Liver (tissue), 9 donors: ENCODE measurements around the gene CEACAM18. TPM values are rescaled to one million over a fixed set of nuclear protein-coding genes. Genes with fewer than 3 reads are reported as not detected.
A peak's percentile ranks its signal among the peaks of the same experiment; 100 is the strongest.

Experiments
- DNase-seq: peaks from one replicate; pipeline ENCODE4 v3.0.0-alpha.2; 2017; ENCODE audit warnings: low spot score
- H3K27ac ChIP-seq, 2 donors: one replicate each; pipeline ENCODE4 v1.7.0; 2013; ENCODE audit warnings: inconsistent platforms in 2 of 2, low read length in 2 of 2, control low read depth in 1 of 2, low read depth in 1 of 2, mild to moderate bottlenecking in 1 of 2
- H3K27me3 ChIP-seq, 4 donors: one replicate each; pipeline versions ENCODE4 v1.6.1 to v1.7.0; 2013; ENCODE audit warnings: low read length in 3 of 4, inconsistent platforms in 1 of 4, mild to moderate bottlenecking in 1 of 4, moderate library complexity in 1 of 4; ENCODE audit not compliant: control insufficient read depth in 4 of 4, insufficient read depth in 4 of 4
- H3K36me3 ChIP-seq, 4 donors: one replicate each; pipeline versions ENCODE4 v1.6.1 to v1.7.0; 2013; ENCODE audit warnings: low read length in 3 of 4, mild to moderate bottlenecking in 3 of 4, low read depth in 1 of 4, moderate library complexity in 1 of 4; ENCODE audit not compliant: control insufficient read depth in 4 of 4, insufficient read depth in 3 of 4
- H3K4me1 ChIP-seq, 4 donors: one replicate each; pipeline versions ENCODE4 v1.6.1 to v1.7.0; 2013; ENCODE audit warnings: low read length in 3 of 4, mild to moderate bottlenecking in 3 of 4, moderate library complexity in 1 of 4; ENCODE audit not compliant: control insufficient read depth in 4 of 4, insufficient read depth in 4 of 4
- H3K4me3 ChIP-seq, 3 donors: one replicate each; pipeline versions ENCODE4 v1.6.1 to v1.7.0; 2013; ENCODE audit warnings: low read length in 3 of 3, control low read depth in 1 of 3, low read depth in 1 of 3, mild to moderate bottlenecking in 1 of 3
- H3K9ac ChIP-seq, 2 donors: one replicate each; pipeline ENCODE4 v1.7.0; 2013; ENCODE audit warnings: low read length in 2 of 2, mild to moderate bottlenecking in 2 of 2, moderate library complexity in 2 of 2, control low read depth in 1 of 2, low read depth in 1 of 2
- H3K9me3 ChIP-seq, 4 donors: one replicate each; pipeline versions ENCODE4 v1.6.1 to v1.7.0; 2013; ENCODE audit warnings: low read length in 3 of 4; ENCODE audit not compliant: control insufficient read depth in 4 of 4
- EGR1 ChIP-seq, 2 donors: IDR thresholded peaks; 2 replicates each; pipeline ENCODE4 v1.6.1; 2016 to 2018; ENCODE audit warnings: antibody characterized with exemption in 2 of 2, low read depth in 2 of 2
- FOXA1 ChIP-seq: IDR thresholded peaks from 2 replicates; pipeline ENCODE4 v1.6.1; 2016; ENCODE audit warnings: antibody characterized with exemption
- FOXA2 ChIP-seq: IDR thresholded peaks from 2 replicates; pipeline ENCODE4 v1.6.1; 2016; ENCODE audit warnings: antibody characterized with exemption
- HNF4A ChIP-seq, 2 donors: conservative IDR thresholded peaks; 2 replicates each; pipeline ENCODE4 v1.6.1; 2016; ENCODE audit warnings: antibody characterized with exemption in 2 of 2, mild to moderate bottlenecking in 2 of 2
- HNF4G ChIP-seq: IDR thresholded peaks from 2 replicates; pipeline ENCODE4 v1.6.1; 2016; ENCODE audit warnings: antibody characterized with exemption
- JUND ChIP-seq, 2 donors: IDR thresholded peaks; 2 replicates each; pipeline ENCODE4 v1.6.1; 2016; ENCODE audit warnings: antibody characterized with exemption in 2 of 2
- NR2F2 ChIP-seq: IDR thresholded peaks from 2 replicates; pipeline ENCODE4 v1.6.1; 2016; ENCODE audit warnings: antibody characterized with exemption
- RAD21 ChIP-seq, 2 donors: IDR thresholded peaks; 2 replicates each; pipeline ENCODE4 v1.6.1; 2016; ENCODE audit warnings: antibody characterized with exemption in 2 of 2, mild to moderate bottlenecking in 2 of 2
- RXRA ChIP-seq, 2 donors: IDR thresholded peaks; 2 replicates each; pipeline ENCODE4 v1.6.1; 2017 to 2018; ENCODE audit warnings: antibody characterized with exemption in 2 of 2, mild to moderate bottlenecking in 1 of 2
- SP1 ChIP-seq: IDR thresholded peaks from 2 replicates; pipeline ENCODE4 v1.6.1; 2018; ENCODE audit warnings: antibody characterized with exemption, mild to moderate bottlenecking
- TAF1 ChIP-seq: conservative IDR thresholded peaks from 2 replicates; pipeline ENCODE4 v1.6.1; 2016; ENCODE audit warnings: antibody characterized with exemption, mild to moderate bottlenecking
- YY1 ChIP-seq: IDR thresholded peaks from 2 replicates; pipeline ENCODE4 v1.6.1; 2016; ENCODE audit warnings: antibody characterized with exemption, mild to moderate bottlenecking
- WGBS: extraction: QIAGEN DNeasy Blood & Tissue Kit; methylation state at CpG from one replicate; pipeline ENCODE4 v1.1.7; 2013; 5-methylcytosine and 5-hydroxymethylcytosine counted together
- polyA plus RNA-seq, 2 donors: library from polyadenylated mRNA; stranded (reverse) in 1 of 2; unstranded in 1 of 2; fragments of 200-250 nt in 1 of 2; fragments of >200 nt in 1 of 2; fragmentation: Nextera tagmentation in 1 of 2; extraction: Ambion mirVana in 1 of 2; gene quantifications; one replicate each; pipeline versions ENCODE4 v1.2.1 to v1.2.3, GENCODE V29; 2013 to 2015
- total RNA-seq, 2 donors: library from RNA; depleted of rRNA; stranded (reverse); fragments of >200 nt; gene quantifications; one replicate each; pipeline ENCODE4 v1.2.3, GENCODE V29; 2014
- TF ChIP-seq, protein P1 (sequence below): IDR thresholded peaks from 2 replicates; pipeline ENCODE4 v1.6.1; 2016; ENCODE audit warnings: antibody characterized with exemption
- TF ChIP-seq, protein P2 (sequence below): IDR thresholded peaks from 2 replicates; pipeline ENCODE4 v1.6.1; 2016; ENCODE audit warnings: antibody characterized with exemption
- TF ChIP-seq, protein P3 (sequence below): IDR thresholded peaks from 2 replicates; pipeline ENCODE4 v1.6.1; 2016; ENCODE audit warnings: antibody characterized with exemption, mild to moderate bottlenecking
- TF ChIP-seq, protein P4 (sequence below): fragments of 150-350 bp; IDR thresholded peaks from 2 replicates; pipeline ENCODE4 v1.5.1; 2017; ENCODE audit warnings: improper control_type of control experiment, low read depth, low read length; ENCODE audit not compliant: missing input control
- donor health status: healthy.
- donor health status: healthy.
- donor health status: healthy.
- donor health status: healthy.
- donor health status: healthy.

Gene CEACAM18
- total and polyA plus RNA-seq, 4 donors, result not detected

DNA sequence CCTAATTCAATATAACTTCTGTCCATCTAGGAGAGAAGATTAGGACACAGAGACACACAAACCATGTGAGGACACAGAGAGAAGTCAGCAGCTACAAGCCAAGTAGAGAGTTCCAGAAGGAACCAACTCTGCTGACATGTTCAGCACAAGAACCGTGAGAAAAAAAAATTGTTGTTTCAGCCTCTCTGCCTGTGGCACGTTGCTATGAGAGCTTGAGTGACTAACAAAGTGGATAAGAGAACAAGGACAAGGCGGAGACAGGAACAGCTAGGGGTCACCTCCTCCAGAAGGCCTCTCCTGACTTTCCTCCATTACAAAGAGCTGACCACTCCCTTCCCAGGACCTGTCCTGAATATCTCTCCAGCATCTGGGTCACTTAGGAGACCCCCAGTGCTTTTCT lies 28.9 kb downstream of the CEACAM18 start:
- TF ChIP-seq JUND (IDR thresholded peaks at IDR 0.05) (no peak), RXRA (IDR thresholded peaks at IDR 0.05) (no peak), HNF4G (no peak), YY1 (no peak)
- Histone ChIP-seq H3K27me3 (peaks cover 0 to 2% (median 0%) of the 10 kb centered on the region in 4 donors), H3K36me3 (no peaks in the 10 kb centered on the region), H3K4me1 (no peaks in the 10 kb centered on the region), H3K4me3 (no peak overlapping the region), H3K9ac (no peak overlapping the region), H3K9me3 (peaks cover 0 to 3% (median 0%) of the 10 kb centered on the region in 4 donors), H3K27ac (no peak overlapping the region)
- WGBS, result 46% methylated on average over 3 of the region's 3 CpGs
- peak; percentile 39 for DNase-seq

DNA sequence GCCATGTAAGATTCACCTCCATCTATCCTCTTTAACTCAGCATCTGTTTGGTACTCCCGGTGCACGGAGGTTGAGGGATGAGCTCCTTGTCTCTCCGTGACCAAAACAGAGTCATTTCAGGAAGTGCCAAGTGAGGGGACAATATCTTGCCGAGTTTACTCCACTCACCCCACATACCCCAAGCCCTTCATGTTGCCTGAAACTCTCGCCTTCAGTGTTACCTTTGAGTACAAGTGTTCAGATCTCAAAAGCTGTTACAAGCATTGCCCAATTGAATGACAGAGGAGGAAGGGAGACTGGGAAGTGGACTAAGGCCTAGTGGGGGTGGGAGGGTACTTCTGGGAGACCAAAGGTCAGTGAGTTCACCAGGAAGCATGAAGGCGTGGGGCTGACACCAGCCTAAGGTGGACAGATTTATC lies 29.3 kb downstream of the CEACAM18 start:
- 54% methylated on average over 6 of the region's 6 CpGs for WGBS
- no peak for DNase-seq

More for the DNA sequence above, 29.3 kb downstream of the CEACAM18 start:
- Histone ChIP-seq H3K4me1 (no peaks in the 10 kb centered on the region), H3K27ac (no peak overlapping the region), H3K4me3 (no peak overlapping the region), H3K36me3 (no peaks in the 10 kb centered on the region), H3K9ac (no peak overlapping the region), H3K27me3 (peaks cover 0 to 2% (median 0%) of the 10 kb centered on the region in 4 donors), H3K9me3 (peaks cover 0 to 3% (median 0%) of the 10 kb centered on the region in 4 donors)
- TF ChIP-seq NR2F2 (no peak), RAD21 (IDR thresholded peaks at IDR 0.05) (no peak), HNF4A (conservative IDR thresholded peaks at IDR 0.05) (no peak), RXRA (IDR thresholded peaks at IDR 0.05) (no peak), FOXA2 (no peak), SP1 (no peak), TAF1 (no peak), HNF4G (no peak), EGR1 (IDR thresholded peaks at IDR 0.05; ENCODE audit: low read depth in 2 of 2) (no peak), JUND (IDR thresholded peaks at IDR 0.05) (no peak), FOXA1 (no peak)
- TF ChIP-seq, protein P1, sequence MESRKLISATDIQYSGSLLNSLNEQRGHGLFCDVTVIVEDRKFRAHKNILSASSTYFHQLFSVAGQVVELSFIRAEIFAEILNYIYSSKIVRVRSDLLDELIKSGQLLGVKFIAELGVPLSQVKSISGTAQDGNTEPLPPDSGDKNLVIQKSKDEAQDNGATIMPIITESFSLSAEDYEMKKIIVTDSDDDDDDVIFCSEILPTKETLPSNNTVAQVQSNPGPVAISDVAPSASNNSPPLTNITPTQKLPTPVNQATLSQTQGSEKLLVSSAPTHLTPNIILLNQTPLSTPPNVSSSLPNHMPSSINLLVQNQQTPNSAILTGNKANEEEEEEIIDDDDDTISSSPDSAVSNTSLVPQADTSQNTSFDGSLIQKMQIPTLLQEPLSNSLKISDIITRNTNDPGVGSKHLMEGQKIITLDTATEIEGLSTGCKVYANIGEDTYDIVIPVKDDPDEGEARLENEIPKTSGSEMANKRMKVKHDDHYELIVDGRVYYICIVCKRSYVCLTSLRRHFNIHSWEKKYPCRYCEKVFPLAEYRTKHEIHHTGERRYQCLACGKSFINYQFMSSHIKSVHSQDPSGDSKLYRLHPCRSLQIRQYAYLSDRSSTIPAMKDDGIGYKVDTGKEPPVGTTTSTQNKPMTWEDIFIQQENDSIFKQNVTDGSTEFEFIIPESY, result no peak
- TF ChIP-seq, protein P2, sequence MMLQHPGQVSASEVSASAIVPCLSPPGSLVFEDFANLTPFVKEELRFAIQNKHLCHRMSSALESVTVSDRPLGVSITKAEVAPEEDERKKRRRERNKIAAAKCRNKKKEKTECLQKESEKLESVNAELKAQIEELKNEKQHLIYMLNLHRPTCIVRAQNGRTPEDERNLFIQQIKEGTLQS, result no peak
- TF ChIP-seq, protein P3, sequence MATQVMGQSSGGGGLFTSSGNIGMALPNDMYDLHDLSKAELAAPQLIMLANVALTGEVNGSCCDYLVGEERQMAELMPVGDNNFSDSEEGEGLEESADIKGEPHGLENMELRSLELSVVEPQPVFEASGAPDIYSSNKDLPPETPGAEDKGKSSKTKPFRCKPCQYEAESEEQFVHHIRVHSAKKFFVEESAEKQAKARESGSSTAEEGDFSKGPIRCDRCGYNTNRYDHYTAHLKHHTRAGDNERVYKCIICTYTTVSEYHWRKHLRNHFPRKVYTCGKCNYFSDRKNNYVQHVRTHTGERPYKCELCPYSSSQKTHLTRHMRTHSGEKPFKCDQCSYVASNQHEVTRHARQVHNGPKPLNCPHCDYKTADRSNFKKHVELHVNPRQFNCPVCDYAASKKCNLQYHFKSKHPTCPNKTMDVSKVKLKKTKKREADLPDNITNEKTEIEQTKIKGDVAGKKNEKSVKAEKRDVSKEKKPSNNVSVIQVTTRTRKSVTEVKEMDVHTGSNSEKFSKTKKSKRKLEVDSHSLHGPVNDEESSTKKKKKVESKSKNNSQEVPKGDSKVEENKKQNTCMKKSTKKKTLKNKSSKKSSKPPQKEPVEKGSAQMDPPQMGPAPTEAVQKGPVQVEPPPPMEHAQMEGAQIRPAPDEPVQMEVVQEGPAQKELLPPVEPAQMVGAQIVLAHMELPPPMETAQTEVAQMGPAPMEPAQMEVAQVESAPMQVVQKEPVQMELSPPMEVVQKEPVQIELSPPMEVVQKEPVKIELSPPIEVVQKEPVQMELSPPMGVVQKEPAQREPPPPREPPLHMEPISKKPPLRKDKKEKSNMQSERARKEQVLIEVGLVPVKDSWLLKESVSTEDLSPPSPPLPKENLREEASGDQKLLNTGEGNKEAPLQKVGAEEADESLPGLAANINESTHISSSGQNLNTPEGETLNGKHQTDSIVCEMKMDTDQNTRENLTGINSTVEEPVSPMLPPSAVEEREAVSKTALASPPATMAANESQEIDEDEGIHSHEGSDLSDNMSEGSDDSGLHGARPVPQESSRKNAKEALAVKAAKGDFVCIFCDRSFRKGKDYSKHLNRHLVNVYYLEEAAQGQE, result no peak
- TF ChIP-seq, protein P4, sequence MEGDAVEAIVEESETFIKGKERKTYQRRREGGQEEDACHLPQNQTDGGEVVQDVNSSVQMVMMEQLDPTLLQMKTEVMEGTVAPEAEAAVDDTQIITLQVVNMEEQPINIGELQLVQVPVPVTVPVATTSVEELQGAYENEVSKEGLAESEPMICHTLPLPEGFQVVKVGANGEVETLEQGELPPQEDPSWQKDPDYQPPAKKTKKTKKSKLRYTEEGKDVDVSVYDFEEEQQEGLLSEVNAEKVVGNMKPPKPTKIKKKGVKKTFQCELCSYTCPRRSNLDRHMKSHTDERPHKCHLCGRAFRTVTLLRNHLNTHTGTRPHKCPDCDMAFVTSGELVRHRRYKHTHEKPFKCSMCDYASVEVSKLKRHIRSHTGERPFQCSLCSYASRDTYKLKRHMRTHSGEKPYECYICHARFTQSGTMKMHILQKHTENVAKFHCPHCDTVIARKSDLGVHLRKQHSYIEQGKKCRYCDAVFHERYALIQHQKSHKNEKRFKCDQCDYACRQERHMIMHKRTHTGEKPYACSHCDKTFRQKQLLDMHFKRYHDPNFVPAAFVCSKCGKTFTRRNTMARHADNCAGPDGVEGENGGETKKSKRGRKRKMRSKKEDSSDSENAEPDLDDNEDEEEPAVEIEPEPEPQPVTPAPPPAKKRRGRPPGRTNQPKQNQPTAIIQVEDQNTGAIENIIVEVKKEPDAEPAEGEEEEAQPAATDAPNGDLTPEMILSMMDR, result no peak
